Peyer's patch (tissue), 4 donors: Measurements from ENCODE around the gene CACNB1.
A peak's percentile ranks its signal among the peaks of the same experiment; 100 is the strongest.

Experiments used
- POLR2A ChIP-seq, 2 donors: fragments of 450-650 bp; IDR thresholded peaks; one replicate each; pipeline ENCODE4 v1.5.1; 2017; ENCODE audit warnings: antibody characterized with exemption in 2 of 2, mild to moderate bottlenecking in 2 of 2, moderate library complexity in 2 of 2
- TF ChIP-seq, protein P1 (sequence below), 6 experiments: fragments of 450-650 bp in 4 of 6; fragments of 200-600 bp in 2 of 6; sonication (generic) in 1 of 6; IDR thresholded peaks; one replicate each; pipeline ENCODE4 v1.5.1; 2017 to 2019; ENCODE audit warnings: antibody characterized with exemption in 6 of 6, mild to moderate bottlenecking in 3 of 6, moderate library complexity in 1 of 6

GRCh38 chr17:39194089-39194984, 3.1 kb downstream of the CACNB1 start:
- TF ChIP-seq POLR2A (IDR thresholded peaks at IDR 0.05), result no peak
- TF ChIP-seq, protein P1, sequence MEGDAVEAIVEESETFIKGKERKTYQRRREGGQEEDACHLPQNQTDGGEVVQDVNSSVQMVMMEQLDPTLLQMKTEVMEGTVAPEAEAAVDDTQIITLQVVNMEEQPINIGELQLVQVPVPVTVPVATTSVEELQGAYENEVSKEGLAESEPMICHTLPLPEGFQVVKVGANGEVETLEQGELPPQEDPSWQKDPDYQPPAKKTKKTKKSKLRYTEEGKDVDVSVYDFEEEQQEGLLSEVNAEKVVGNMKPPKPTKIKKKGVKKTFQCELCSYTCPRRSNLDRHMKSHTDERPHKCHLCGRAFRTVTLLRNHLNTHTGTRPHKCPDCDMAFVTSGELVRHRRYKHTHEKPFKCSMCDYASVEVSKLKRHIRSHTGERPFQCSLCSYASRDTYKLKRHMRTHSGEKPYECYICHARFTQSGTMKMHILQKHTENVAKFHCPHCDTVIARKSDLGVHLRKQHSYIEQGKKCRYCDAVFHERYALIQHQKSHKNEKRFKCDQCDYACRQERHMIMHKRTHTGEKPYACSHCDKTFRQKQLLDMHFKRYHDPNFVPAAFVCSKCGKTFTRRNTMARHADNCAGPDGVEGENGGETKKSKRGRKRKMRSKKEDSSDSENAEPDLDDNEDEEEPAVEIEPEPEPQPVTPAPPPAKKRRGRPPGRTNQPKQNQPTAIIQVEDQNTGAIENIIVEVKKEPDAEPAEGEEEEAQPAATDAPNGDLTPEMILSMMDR (IDR thresholded peaks at IDR 0.05), result peak in 1 of 6 experiments; percentile 3
